NOMO-1 (cell line): ENCODE measurements around the gene TIMM9.
"Not testable (repeated sequence)": the region's sequence is repeated elsewhere in the genome, so short reads cannot be mapped to it uniquely, and the experiment has no call there.

Source experiments
- DNase-seq, 2 experiments: peaks; one replicate each; lab custom pipeline; 2025; ENCODE audit not compliant: unreplicated experiment in 2 of 2; lab: John Stamatoyannopoulos, UW

The TIMM9 gene

GRCh38 chr14:58427281-58428117, at the start of gene TIMM9, which contains the start of gene KIAA0586:
Gene TIMM9, minus strand, starts transcription at chr14:58427531. Its CDS starts 15,586 bp downstream, at chr14:58411945.
Gene KIAA0586, plus strand, starts transcription at chr14:58427719. Its CDS starts 546 bp downstream, at chr14:58428265.
- DNase-seq, result peak; percentile 93 to 96

GRCh38 chr14:58476320-58476719, 49.0 kb upstream of the TIMM9 start:
- no peak for DNase-seq

GRCh38 chr14:58469309-58469708, 42.0 kb upstream of the TIMM9 start:
- no peak for DNase-seq

- DNase-seq, result no peak
Measured at GRCh38 chr14:58467575-58467974, 40.2 kb upstream of the TIMM9 start.

- no peak for DNase-seq
Measured at GRCh38 chr14:58466459-58466858, 39.1 kb upstream of the TIMM9 start.

GRCh38 chr14:58465421-58465820, 38.1 kb upstream of the TIMM9 start:
- DNase-seq, result no peak

GRCh38 chr14:58464652-58465051, 37.3 kb upstream of the TIMM9 start:
- DNase-seq, result no peak

- DNase-seq, result no peak
Measured at GRCh38 chr14:58463147-58463546, 35.8 kb upstream of the TIMM9 start.

GRCh38 chr14:58460772-58461171, 33.4 kb upstream of the TIMM9 start:
- no peak for DNase-seq

GRCh38 chr14:58455593-58456265, 28.4 kb upstream of the TIMM9 start:
- no peak for DNase-seq

- DNase-seq, result no peak
Measured at GRCh38 chr14:58444627-58445026, 17.3 kb upstream of the TIMM9 start.

GRCh38 chr14:58439476-58439875, 12.1 kb upstream of the TIMM9 start:
- DNase-seq, result no peak

GRCh38 chr14:58430156-58430555, 2.8 kb upstream of the TIMM9 start:
- DNase-seq, result no peak

GRCh38 chr14:58428118-58428683, 870 bp upstream of the TIMM9 start:
- DNase-seq, result peak; percentile 2 to 36

- DNase-seq, result peak; percentile 41 to 57
Measured at GRCh38 chr14:58426670-58427280, 556 bp downstream of the TIMM9 start.

GRCh38 chr14:58416934-58417333, 10.4 kb downstream of the TIMM9 start:
- not testable (repeated sequence) for DNase-seq

- no peak for DNase-seq
Measured at GRCh38 chr14:58415636-58416547, 11.4 kb downstream of the TIMM9 start.

- no peak for DNase-seq
Measured at GRCh38 chr14:58414845-58415244, 12.5 kb downstream of the TIMM9 start.

GRCh38 chr14:58408681-58409215, 18.6 kb downstream of the TIMM9 start:
- DNase-seq, result no peak

GRCh38 chr14:58401587-58401986, 25.7 kb downstream of the TIMM9 start:
- DNase-seq, result no peak
